ENCODE data around the gene DNAJC5.

GRCh38 chr20:63926298-63926697 is 31.4 kb downstream of the DNAJC5 start:
- no peak for TF ChIP-seq CTCF (IDR thresholded peaks at IDR 0.05)
- TF ChIP-seq POLR2A (IDR thresholded peaks at IDR 0.05) = no peak
- no peak for TF ChIP-seq POLR2AphosphoS5 (IDR thresholded peaks at IDR 0.05)

Data from prostate gland (tissue), 2 donors.